Activated CD8-positive, alpha-beta memory T cell treated with anti-CD3 and anti-CD28 coated beads for 48 hours (primary cell): ENCODE results near the gene CIC.
A peak's percentile ranks its signal among the peaks of the same experiment; 100 is the strongest.

Experiments
- DNase-seq, 3 experiments: peaks; one replicate each; pipeline ENCODE4 v3.0.0-alpha.2; 2020; ENCODE audit warnings: low read depth in 2 of 3, low spot score in 2 of 3

CIC gene

GRCh38 chr19:42306646-42307045, 37.6 kb downstream of the CIC start:
- DNase-seq = no peak

- no peak for DNase-seq
These were observed 40.6 kb downstream of the CIC start for GRCh38 chr19:42309686-42310085.

GRCh38 chr19:42311657-42312056, 42.6 kb downstream of the CIC start:
- no peak for DNase-seq

- DNase-seq = no peak
These were observed 43.3 kb downstream of the CIC start for GRCh38 chr19:42312370-42312769.

GRCh38 chr19:42313096-42313839, 44.2 kb downstream of the CIC start, which contains the start of gene TMEM145:
TMEM145 (plus strand) TSS chr19:42313309; CDS start chr19:42313377, 68 bp downstream.
- peak in 1 of 3 experiments; percentile 27 for DNase-seq

- no peak for DNase-seq
These were observed 45.0 kb downstream of the CIC start for GRCh38 chr19:42313840-42314755.

GRCh38 chr19:42315024-42315423, 46.0 kb downstream of the CIC start:
- DNase-seq = no peak

- no peak for DNase-seq
These were observed 47.5 kb downstream of the CIC start for GRCh38 chr19:42316223-42317211.

- DNase-seq = no peak
These were observed 48.5 kb downstream of the CIC start for GRCh38 chr19:42317535-42317934.

- DNase-seq = no peak
These were observed 53.3 kb downstream of the CIC start for GRCh38 chr19:42322305-42322704.

GRCh38 chr19:42323473-42323851, 54.4 kb downstream of the CIC start:
- no peak for DNase-seq

GRCh38 chr19:42323852-42324654, 55.0 kb downstream of the CIC start:
- no peak for DNase-seq

GRCh38 chr19:42324655-42325307, 55.7 kb downstream of the CIC start:
- no peak for DNase-seq

GRCh38 chr19:42325308-42325895, 56.4 kb downstream of the CIC start, which contains the start of gene MEGF8:
MEGF8 (plus strand) TSS chr19:42325635; CDS start chr19:42326244, 609 bp downstream.
- DNase-seq = peak; percentile 84 to 94 (median 93)

GRCh38 chr19:42325896-42326771, 57.1 kb downstream of the CIC start:
- DNase-seq = no peak

GRCh38 chr19:42326969-42327368, 57.9 kb downstream of the CIC start:
- DNase-seq = no peak

GRCh38 chr19:42327381-42327780, 58.3 kb downstream of the CIC start:
- no peak for DNase-seq

- no peak for DNase-seq
These were observed 59.1 kb downstream of the CIC start for GRCh38 chr19:42328106-42328505.
